DOHH2 (cell line): ENCODE results near the gene GCN1.

Experiments
- H3F3A ChIP-seq: fragments of 200-600 bp; sonication (generic), shearing (Covaris generic); 2 replicates; pipeline ENCODE4 v1.6.0; 2016; ENCODE audit warnings: antibody characterized with exemption, mild to moderate bottlenecking; ENCODE audit not compliant: control insufficient read depth, insufficient read depth
- H3K27ac ChIP-seq: fragments of 200-600 bp; sonication (generic); 2 replicates; pipeline ENCODE4 v1.5.1; 2014; ENCODE audit warnings: low read depth, mild to moderate bottlenecking, low read length, moderate library complexity
- H3K27me3 ChIP-seq: fragments of 200-600 bp; sonication (generic); 2 replicates; pipeline ENCODE4 v1.6.1; 2014; ENCODE audit warnings: mild to moderate bottlenecking, low read length, mixed read lengths; ENCODE audit not compliant: control insufficient read depth
- H3K36me3 ChIP-seq: fragments of 200-600 bp; sonication (generic); 2 replicates; pipeline ENCODE4 v1.6.1; 2014; ENCODE audit warnings: mild to moderate bottlenecking, low read length, moderate library complexity, mixed read lengths; ENCODE audit not compliant: control insufficient read depth
- H3K4me1 ChIP-seq: fragments of 200-600 bp; sonication (generic); 2 replicates; pipeline ENCODE4 v1.6.1; 2014; ENCODE audit warnings: mild to moderate bottlenecking, low read length, mixed read lengths; ENCODE audit not compliant: control insufficient read depth
- H3K4me2 ChIP-seq: fragments of 200-600 bp; sonication (generic); 2 replicates; pipeline ENCODE4 v1.6.0; 2014; ENCODE audit warnings: mild to moderate bottlenecking, low read length, moderate library complexity
- H3K4me3 ChIP-seq: fragments of 200-600 bp; sonication (generic); 2 replicates; pipeline ENCODE4 v1.5.1; 2014; ENCODE audit warnings: mild to moderate bottlenecking, low read length, mixed read lengths
- H3K79me2 ChIP-seq: fragments of 200-600 bp; sonication (generic); 2 replicates; pipeline ENCODE4 v1.6.1; 2014; ENCODE audit warnings: mild to moderate bottlenecking, low read length, mixed read lengths; ENCODE audit not compliant: control insufficient read depth
- H3K9me2 ChIP-seq: fragments of 200-600 bp; sonication (generic); replicated peaks from 2 replicates; pipeline ENCODE4 v1.6.1; 2014; ENCODE audit warnings: mild to moderate bottlenecking, low read length, mixed read lengths; ENCODE audit not compliant: control insufficient read depth
- H3K9me3 ChIP-seq: fragments of 200-600 bp; sonication (generic); 2 replicates; pipeline ENCODE4 v1.6.1; 2014; ENCODE audit warnings: antibody characterized with exemption, low read length, mixed read lengths; ENCODE audit not compliant: control insufficient read depth, insufficient read depth
- H4K20me1 ChIP-seq: fragments of 200-600 bp; sonication (generic); 2 replicates; pipeline ENCODE4 v1.6.0; 2014; ENCODE audit warnings: low read depth, mild to moderate bottlenecking, antibody characterized with exemption, low read length, moderate library complexity; ENCODE audit not compliant: control insufficient read depth, insufficient read depth
- EZH2phosphoT487 ChIP-seq: fragments of 200-600 bp; sonication (generic); IDR thresholded peaks from 2 replicates; pipeline ENCODE4 v1.6.1; 2017; ENCODE audit warnings: borderline replicate concordance, mild to moderate bottlenecking, antibody characterized with exemption, low read length, moderate library complexity, mixed read lengths
- TF ChIP-seq, protein P1 (sequence below): fragments of 200-600 bp; sonication (generic); IDR thresholded peaks from one replicate; pipeline ENCODE4 v1.5.1; 2014; ENCODE audit warnings: antibody characterized with exemption, mild to moderate bottlenecking, low read depth, low read length; ENCODE audit not compliant: poor library complexity, severe bottlenecking

GCN1 gene

GRCh38 chr12:120211904-120212283, 17.4 kb upstream of the GCN1 start:
- H3K4me3 ChIP-seq, result no peak overlapping the region
- H3K79me2 ChIP-seq, result no peaks in the 10 kb centered on the region
- H4K20me1 ChIP-seq, result no peaks in the 10 kb centered on the region; the same call in 1 of the 2 replicates
- H3K27ac ChIP-seq, result no peak overlapping the region
- no peaks in the 10 kb centered on the region for H3K9me3 ChIP-seq
- H3K36me3 ChIP-seq, result peaks cover 27% of the 10 kb centered on the region
- no peaks in the 10 kb centered on the region for H3K27me3 ChIP-seq
- H3K4me2 ChIP-seq, result no peak overlapping the region
- H3F3A ChIP-seq, result no peaks in the 10 kb centered on the region
- H3K9me2 ChIP-seq, result no peaks in the 10 kb centered on the region
- TF ChIP-seq, protein P1, sequence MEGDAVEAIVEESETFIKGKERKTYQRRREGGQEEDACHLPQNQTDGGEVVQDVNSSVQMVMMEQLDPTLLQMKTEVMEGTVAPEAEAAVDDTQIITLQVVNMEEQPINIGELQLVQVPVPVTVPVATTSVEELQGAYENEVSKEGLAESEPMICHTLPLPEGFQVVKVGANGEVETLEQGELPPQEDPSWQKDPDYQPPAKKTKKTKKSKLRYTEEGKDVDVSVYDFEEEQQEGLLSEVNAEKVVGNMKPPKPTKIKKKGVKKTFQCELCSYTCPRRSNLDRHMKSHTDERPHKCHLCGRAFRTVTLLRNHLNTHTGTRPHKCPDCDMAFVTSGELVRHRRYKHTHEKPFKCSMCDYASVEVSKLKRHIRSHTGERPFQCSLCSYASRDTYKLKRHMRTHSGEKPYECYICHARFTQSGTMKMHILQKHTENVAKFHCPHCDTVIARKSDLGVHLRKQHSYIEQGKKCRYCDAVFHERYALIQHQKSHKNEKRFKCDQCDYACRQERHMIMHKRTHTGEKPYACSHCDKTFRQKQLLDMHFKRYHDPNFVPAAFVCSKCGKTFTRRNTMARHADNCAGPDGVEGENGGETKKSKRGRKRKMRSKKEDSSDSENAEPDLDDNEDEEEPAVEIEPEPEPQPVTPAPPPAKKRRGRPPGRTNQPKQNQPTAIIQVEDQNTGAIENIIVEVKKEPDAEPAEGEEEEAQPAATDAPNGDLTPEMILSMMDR, result no peak
- no peak for TF ChIP-seq EZH2phosphoT487
- no peaks in the 10 kb centered on the region for H3K4me1 ChIP-seq

DNA sequence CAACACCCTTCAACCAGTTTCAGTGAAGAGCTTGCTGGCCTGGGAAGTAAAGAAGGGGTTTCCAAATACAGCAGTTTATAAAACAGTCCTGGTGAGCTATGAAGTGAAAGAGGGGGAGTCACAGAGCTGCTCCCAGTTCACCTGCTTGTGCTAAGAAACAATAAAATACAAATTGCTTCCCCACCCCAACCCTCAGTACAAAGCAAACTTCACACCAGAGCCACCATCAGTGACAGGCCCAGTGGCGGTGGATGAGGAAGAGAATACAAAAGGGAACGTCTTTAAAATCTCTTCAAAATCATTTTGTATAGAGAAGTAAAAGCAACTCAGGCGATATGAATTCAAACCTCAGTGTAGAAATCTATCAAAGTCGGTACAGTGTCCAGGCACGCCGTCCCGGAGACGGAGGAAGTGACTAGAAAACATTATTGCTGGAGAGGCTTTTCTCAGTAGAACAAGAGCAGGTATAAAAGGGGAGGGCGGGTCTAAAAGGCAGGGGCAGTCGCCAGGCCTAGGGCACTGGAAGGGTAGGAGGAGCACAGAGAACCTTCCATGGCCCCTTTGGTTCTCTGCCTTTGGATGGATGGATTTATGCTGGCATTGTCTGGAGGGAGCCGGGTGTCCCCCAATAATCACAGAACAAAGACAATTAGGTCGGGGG, 16.9 kb upstream of the GCN1 start:
- no peak overlapping the region for H3K27ac ChIP-seq
- no peak for TF ChIP-seq EZH2phosphoT487
- TF ChIP-seq, protein P1, result no peak
- H3K4me3 ChIP-seq, result no peak overlapping the region
- H3K4me1 ChIP-seq, result no peaks in the 10 kb centered on the region
- H3K79me2 ChIP-seq, result no peaks in the 10 kb centered on the region
- no peaks in the 10 kb centered on the region for H3K27me3 ChIP-seq
- peaks cover 27% of the 10 kb centered on the region for H3K36me3 ChIP-seq
- no peaks in the 10 kb centered on the region; the same call in 1 of the 2 replicates for H4K20me1 ChIP-seq
- no peaks in the 10 kb centered on the region for H3F3A ChIP-seq
- H3K4me2 ChIP-seq, result no peak overlapping the region
- no peaks in the 10 kb centered on the region for H3K9me3 ChIP-seq
- no peaks in the 10 kb centered on the region for H3K9me2 ChIP-seq

DNA sequence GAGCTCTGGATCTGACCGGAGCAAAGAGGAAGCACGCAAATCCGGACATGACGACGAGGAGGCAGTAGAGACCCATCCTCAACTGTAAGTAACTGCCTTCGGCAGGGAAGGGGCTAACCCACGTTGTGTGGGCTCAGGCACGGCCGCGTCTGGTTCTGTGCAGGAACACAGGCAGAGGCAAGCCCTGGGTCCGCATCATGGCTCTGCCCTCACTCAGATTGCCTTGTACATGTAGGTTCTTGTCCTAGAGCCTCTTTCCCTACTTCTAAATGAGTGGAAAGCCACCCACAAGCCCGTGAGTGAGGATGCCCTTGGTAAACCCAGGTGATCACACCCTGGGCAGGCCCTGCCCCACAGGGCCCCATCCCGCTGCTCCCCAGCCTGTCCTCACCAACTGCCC, 15.3 kb upstream of the GCN1 start:
- Histone ChIP-seq H3K27me3 (no peaks in the 10 kb centered on the region), H3K9me2 (no peaks in the 10 kb centered on the region), H3K36me3 (peaks cover 32% of the 10 kb centered on the region), H3K9me3 (no peaks in the 10 kb centered on the region), H3K4me2 (no peak overlapping the region), H3F3A (no peaks in the 10 kb centered on the region), H3K4me3 (no peak overlapping the region), H3K27ac (no peak overlapping the region), H4K20me1 (no peaks in the 10 kb centered on the region; the same call in 1 of the 2 replicates), H3K4me1 (no peaks in the 10 kb centered on the region), H3K79me2 (no peaks in the 10 kb centered on the region)
- TF ChIP-seq, protein P1, result no peak
- TF ChIP-seq EZH2phosphoT487, result no peak
